Endothelial cell of umbilical vein (primary cell): ENCODE data around the gene SPON1. TPM values are rescaled to one million over a fixed set of nuclear protein-coding genes. Genes with fewer than 3 reads are reported as not detected.

Experiments used
- BruUV-seq: library from RNA; stranded (reverse); fragments of 400-500 nt; replicated peaks from 2 replicates; lab custom pipeline; 2021; lab: Mats Ljungman, UMichigan
- CTCF ChIA-PET: fragments of 300-600, 350-600 bp; sonication (Branson Sonifier 250); formaldehyde crosslinking; loops from one replicate; lab custom pipeline; 2021; ENCODE audit warnings: antibody characterized with exemption, inconsistent platforms; lab: Charles Lee
- POLR2A ChIA-PET: fragments of 300-600, 350-600 bp; sonication (Branson Sonifier 250); formaldehyde crosslinking; loops from one replicate; lab custom pipeline; 2021; ENCODE audit warnings: antibody characterized with exemption, inconsistent platforms; lab: Charles Lee
- DNase-seq: peaks from one replicate; pipeline ENCODE4 v3.0.0-alpha.2; 2011; ENCODE audit warnings: low read depth, low spot score
- FAIRE-seq: peaks from 2 replicates; lab custom pipeline; 2011; peaks lifted over from hg19 to GRCh38; lab: Jason Lieb, UNC
- H2AFZ ChIP-seq: 2 replicates; pipeline ENCODE4 v1.6.0; 2012; ENCODE audit warnings: low read depth, low read length, control low read depth, inconsistent platforms
- H3K27ac ChIP-seq: 2 replicates; pipeline ENCODE4 v1.5.1; 2011; ENCODE audit warnings: low read depth, mild to moderate bottlenecking, control low read depth, low read length, moderate library complexity; ENCODE audit not compliant: insufficient read depth
- H3K27me3 ChIP-seq, 2 experiments: 2 replicates each; pipeline versions ENCODE4 v1.6.0 to v1.6.1; 2011; ENCODE audit warnings: low read length in 2 of 2, mixed read lengths in 1 of 2; ENCODE audit not compliant: control insufficient read depth in 2 of 2, insufficient read depth in 2 of 2
- H3K36me3 ChIP-seq, 2 experiments: 2 replicates in 1 of 2; 3 replicates in 1 of 2; pipeline ENCODE4 v1.5.1; 2011; ENCODE audit warnings: low read length in 2 of 2, mild to moderate bottlenecking in 1 of 2, moderate library complexity in 1 of 2; ENCODE audit not compliant: control insufficient read depth in 2 of 2, insufficient read depth in 2 of 2; ENCODE audit errors: extremely low read depth in 1 of 2
- H3K4me1 ChIP-seq: 3 replicates; pipeline ENCODE4 v1.5.1; 2011; ENCODE audit warnings: mild to moderate bottlenecking, low read length; ENCODE audit not compliant: control insufficient read depth, insufficient read depth; ENCODE audit errors: extremely low read depth
- H3K4me2 ChIP-seq: 2 replicates; pipeline ENCODE4 v1.6.1; 2011; ENCODE audit warnings: low read length, control low read depth, mixed read lengths; ENCODE audit not compliant: insufficient read depth
- H3K4me3 ChIP-seq, 3 experiments: fragments of 200-600 bp in 1 of 3; sonication (generic), shearing (Covaris generic) in 1 of 3; replicated peaks in 1 of 3; 2 replicates each; pipeline ENCODE4 v1.5.1; 2011 to 2016; ENCODE audit warnings: control low read depth in 3 of 3, low read length in 3 of 3, mild to moderate bottlenecking in 2 of 3, inconsistent platforms in 1 of 3, low read depth in 1 of 3, moderate library complexity in 1 of 3; ENCODE audit not compliant: insufficient read depth in 1 of 3
- H3K79me2 ChIP-seq: 2 replicates; pipeline ENCODE4 v1.6.0; 2012; ENCODE audit warnings: low read length, inconsistent platforms; ENCODE audit not compliant: control insufficient read depth, insufficient read depth
- H3K9ac ChIP-seq: replicated peaks from 2 replicates; pipeline ENCODE3; 2011; ENCODE audit warnings: low read length, control low read depth; ENCODE audit not compliant: insufficient read depth; ENCODE audit errors: extremely low read depth
- H3K9me1 ChIP-seq: replicated peaks from 3 replicates; pipeline ENCODE4 v1.6.0; 2011; ENCODE audit warnings: mild to moderate bottlenecking, low read length; ENCODE audit not compliant: control insufficient read depth, insufficient read depth; ENCODE audit errors: extremely low read depth
- H3K9me3 ChIP-seq: replicated peaks from 2 replicates; pipeline ENCODE4 v1.5.1; 2012; ENCODE audit warnings: low read length, inconsistent platforms; ENCODE audit not compliant: control insufficient read depth, insufficient read depth
- H4K20me1 ChIP-seq: replicated peaks from 2 replicates; pipeline ENCODE3; 2011; ENCODE audit warnings: mild to moderate bottlenecking, low read length; ENCODE audit not compliant: control insufficient read depth, insufficient read depth; ENCODE audit errors: extremely low read depth
- CTCF ChIP-seq, 2 donors: IDR thresholded peaks; 1 replicate in 1 of 2; 2 replicates in 1 of 2; pipeline ENCODE4 v1.5.1; 2011; ENCODE audit warnings: low read length in 2 of 2, mild to moderate bottlenecking in 2 of 2, moderate library complexity in 2 of 2, control low read depth in 1 of 2, inconsistent platforms in 1 of 2, low read depth in 1 of 2; ENCODE audit not compliant: insufficient read depth in 1 of 2; ENCODE audit errors: extremely low read depth in 1 of 2
- EZH2 ChIP-seq: IDR thresholded peaks from 2 replicates; pipeline ENCODE4 v1.6.1; 2012; ENCODE audit warnings: borderline replicate concordance, low read depth, mild to moderate bottlenecking, moderate library complexity, low read length, inconsistent platforms; ENCODE audit not compliant: severe bottlenecking
- FOS ChIP-seq: IDR thresholded peaks from 2 replicates; pipeline ENCODE4 v1.6.1; 2011; ENCODE audit warnings: mild to moderate bottlenecking, low read length, moderate library complexity, borderline replicate concordance; ENCODE audit not compliant: insufficient read depth
- GATA2 ChIP-seq: IDR thresholded peaks from 2 replicates; pipeline ENCODE4 v1.7.0; 2011; ENCODE audit warnings: low read depth, mild to moderate bottlenecking, moderate library complexity, mixed read lengths, low read length; ENCODE audit not compliant: insufficient read length, insufficient read depth
- JUN ChIP-seq: IDR thresholded peaks from 2 replicates; pipeline ENCODE4 v1.6.1; 2011; ENCODE audit warnings: borderline replicate concordance, low read depth; ENCODE audit not compliant: insufficient read length, insufficient read depth
- MYC ChIP-seq: IDR thresholded peaks from one replicate; pipeline ENCODE4 v1.6.1; 2011; ENCODE audit warnings: mild to moderate bottlenecking, low read depth, low read length
- POLR2A ChIP-seq: IDR thresholded peaks from 2 replicates; pipeline ENCODE4 v1.6.1; 2012; ENCODE audit warnings: low read depth, mild to moderate bottlenecking, control low read depth, low read length
- POLR2AphosphoS5 ChIP-seq: IDR thresholded peaks from 2 replicates; pipeline ENCODE4 v1.6.1; 2012; ENCODE audit warnings: low read depth, mild to moderate bottlenecking, control low read depth, low read length, moderate library complexity; ENCODE audit not compliant: insufficient read depth
- dilution Hi-C: fragments of 300-500 bp; cut with MboI; formaldehyde crosslinking; loops from one replicate; pipeline ENCODE4 v1.15.0; 2019; ENCODE audit warnings: low sequenced_read_pairs; ENCODE audit not compliant: extremely low pct_ligation_motif_present
- intact Hi-C: fragments of 100-400 bp; cut with micrococcal nuclease; formaldehyde crosslinking; loops from one replicate; pipeline ENCODE4 v1.10.0; 2022
- polyA plus RNA-seq, 4 experiments: library from polyadenylated mRNA; depleted of rRNA in 3 of 4; stranded (reverse) in 3 of 4; unstranded in 1 of 4; fragments of >200 nt; gene quantifications; 2 replicates each; pipeline versions ENCODE4 v1.2.1 to v1.2.3, GENCODE V29; 2011 to 2012; ENCODE audit warnings: missing spikeins in 1 of 4
- total RNA-seq: library from RNA; stranded (reverse); gene quantifications from 2 replicates; pipeline ENCODE4 v1.2.3, GENCODE V29; 2021
- TF ChIP-seq, protein P1 (sequence below): IDR thresholded peaks from 2 replicates; pipeline ENCODE4 v1.6.1; 2011; ENCODE audit not compliant: insufficient read depth, insufficient read length

Gene SPON1
- total and polyA plus RNA-seq, 2 donors (not counting 3 experiments of a cell fraction or from before 2014, with no cell fraction given), result 0.31 TPM; not detected in 1

DNA sequence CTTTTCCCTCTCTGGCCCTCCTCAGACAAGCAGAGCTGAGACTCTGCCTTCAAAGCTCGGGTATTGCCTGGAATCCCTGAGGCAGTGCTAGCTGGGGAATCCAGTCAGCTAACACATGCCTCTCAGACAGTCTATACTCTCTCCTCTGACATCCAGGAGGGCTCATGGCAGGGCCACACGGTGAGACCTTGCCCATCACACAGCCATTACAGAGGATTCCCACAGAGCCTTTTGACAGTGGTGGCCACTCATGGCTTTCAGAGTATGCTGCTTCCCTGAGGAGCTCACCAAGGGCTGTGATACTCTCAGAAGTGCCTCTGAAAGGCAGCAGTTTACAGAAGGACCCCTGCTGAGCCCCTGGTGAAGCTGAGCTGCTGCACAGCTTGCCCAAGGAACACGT is 231.1 kb downstream of the SPON1 start:
- BruUV-seq, result no TSS peak
- H3K36me3 ChIP-seq, result no peaks in the 10 kb centered on the region
- no peak overlapping the region for H2AFZ ChIP-seq
- H3K9ac ChIP-seq, result no peak overlapping the region
- no peaks in the 10 kb centered on the region for H3K4me1 ChIP-seq
- H3K9me1 ChIP-seq, result no peaks in the 10 kb centered on the region
- no peaks in the 10 kb centered on the region for H3K79me2 ChIP-seq
- TF ChIP-seq GATA2, result no peak
- POLR2A ChIA-PET, result no interaction called here
- dilution Hi-C loops (no loop called here), intact Hi-C loops (no loop called here)
- FAIRE-seq, result no peak
- peaks cover 1 to 2% of the 10 kb centered on the region in 2 experiments for H3K27me3 ChIP-seq
- H3K4me2 ChIP-seq, result no peak overlapping the region
- no peak for DNase-seq
- CTCF ChIA-PET, result interaction anchor here (0.6 to 1.3 kb wide), 2 partner anchors 9 to 33 kb away, joined by 3 read pairs; no protein-coding TSS in a partner anchor
- H3K9me3 ChIP-seq, result no peaks in the 10 kb centered on the region
- no peaks in the 10 kb centered on the region for H4K20me1 ChIP-seq
- no peak overlapping the region for H3K4me3 ChIP-seq
- no peak overlapping the region for H3K27ac ChIP-seq

- H3K79me2 ChIP-seq, result no peaks in the 10 kb centered on the region
- dilution Hi-C loops (no loop called here), intact Hi-C loops (no loop called here)
- ChIA-PET POLR2A (no interaction called here), CTCF (interaction anchor here (0.9 kb wide), 1 partner anchor 11 kb away, joined by 3 read pairs; no protein-coding TSS in a partner anchor)
- no peaks in the 10 kb centered on the region for H3K4me1 ChIP-seq
- TF ChIP-seq CTCF (IDR thresholded peaks at IDR 0.05; ENCODE audit: extremely low read depth in 1 of 2, insufficient read depth in 1 of 2, low read depth in 1 of 2, low read length in 2 of 2) (no peak), GATA2 (no peak), MYC (no peak), POLR2AphosphoS5 (no peak), EZH2 (no peak), FOS (no peak), POLR2A (no peak), JUN (no peak)
- TF ChIP-seq, protein P1, sequence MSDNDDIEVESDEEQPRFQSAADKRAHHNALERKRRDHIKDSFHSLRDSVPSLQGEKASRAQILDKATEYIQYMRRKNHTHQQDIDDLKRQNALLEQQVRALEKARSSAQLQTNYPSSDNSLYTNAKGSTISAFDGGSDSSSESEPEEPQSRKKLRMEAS, result no peak
- H3K9ac ChIP-seq, result no peak overlapping the region
- H4K20me1 ChIP-seq, result no peaks in the 10 kb centered on the region
- H3K36me3 ChIP-seq, result no peaks in the 10 kb centered on the region
- no TSS peak for BruUV-seq
- H3K4me3 ChIP-seq, result no peak overlapping the region
- FAIRE-seq, result no peak
- no peaks in the 10 kb centered on the region for H3K27me3 ChIP-seq
- DNase-seq, result no peak
- H3K9me3 ChIP-seq, result no peaks in the 10 kb centered on the region
- H3K9me1 ChIP-seq, result no peaks in the 10 kb centered on the region
- H3K4me2 ChIP-seq, result no peak overlapping the region
- H2AFZ ChIP-seq, result no peak overlapping the region
- H3K27ac ChIP-seq, result no peak overlapping the region
Measured at GRCh38 chr11:14202251-14203196, 240.0 kb downstream of the SPON1 start.
